ENCODE data around the gene RPS19. TPM values are rescaled to one million over a fixed set of nuclear protein-coding genes. Genes with fewer than 3 reads are reported as not detected.
"Not testable (repeated sequence)": the region's sequence is repeated elsewhere in the genome, so short reads cannot be mapped to it uniquely, and the experiment has no call there.

RPS19 gene
- polyA plus RNA-seq, 6 donors from 2014 or later: 4,276 to 8,441 (median 6,198) TPM

DNA sequence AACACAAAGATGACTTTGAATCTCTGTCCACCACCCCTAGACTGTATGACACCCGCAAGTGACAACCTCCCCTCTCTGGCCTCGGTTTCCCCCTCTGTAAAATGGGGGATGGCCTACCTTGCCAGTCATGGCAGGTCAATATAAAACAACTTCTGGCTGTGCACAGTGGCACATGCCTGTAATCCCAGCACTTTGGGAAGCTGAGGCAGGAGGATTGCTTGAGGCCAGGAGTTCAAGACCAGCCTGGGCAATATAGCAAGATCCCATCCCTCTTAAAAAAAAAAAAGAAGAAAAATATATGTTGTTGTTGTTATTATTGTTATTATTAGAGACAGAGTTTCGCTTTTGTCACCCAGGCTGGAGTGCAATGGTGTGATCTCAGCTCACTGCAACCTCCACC, 15.9 kb downstream of the RPS19 start:
- not testable (repeated sequence) for DNase-seq; ATAC-seq (ENCODE audit: low read depth in 2 of 2)

DNA sequence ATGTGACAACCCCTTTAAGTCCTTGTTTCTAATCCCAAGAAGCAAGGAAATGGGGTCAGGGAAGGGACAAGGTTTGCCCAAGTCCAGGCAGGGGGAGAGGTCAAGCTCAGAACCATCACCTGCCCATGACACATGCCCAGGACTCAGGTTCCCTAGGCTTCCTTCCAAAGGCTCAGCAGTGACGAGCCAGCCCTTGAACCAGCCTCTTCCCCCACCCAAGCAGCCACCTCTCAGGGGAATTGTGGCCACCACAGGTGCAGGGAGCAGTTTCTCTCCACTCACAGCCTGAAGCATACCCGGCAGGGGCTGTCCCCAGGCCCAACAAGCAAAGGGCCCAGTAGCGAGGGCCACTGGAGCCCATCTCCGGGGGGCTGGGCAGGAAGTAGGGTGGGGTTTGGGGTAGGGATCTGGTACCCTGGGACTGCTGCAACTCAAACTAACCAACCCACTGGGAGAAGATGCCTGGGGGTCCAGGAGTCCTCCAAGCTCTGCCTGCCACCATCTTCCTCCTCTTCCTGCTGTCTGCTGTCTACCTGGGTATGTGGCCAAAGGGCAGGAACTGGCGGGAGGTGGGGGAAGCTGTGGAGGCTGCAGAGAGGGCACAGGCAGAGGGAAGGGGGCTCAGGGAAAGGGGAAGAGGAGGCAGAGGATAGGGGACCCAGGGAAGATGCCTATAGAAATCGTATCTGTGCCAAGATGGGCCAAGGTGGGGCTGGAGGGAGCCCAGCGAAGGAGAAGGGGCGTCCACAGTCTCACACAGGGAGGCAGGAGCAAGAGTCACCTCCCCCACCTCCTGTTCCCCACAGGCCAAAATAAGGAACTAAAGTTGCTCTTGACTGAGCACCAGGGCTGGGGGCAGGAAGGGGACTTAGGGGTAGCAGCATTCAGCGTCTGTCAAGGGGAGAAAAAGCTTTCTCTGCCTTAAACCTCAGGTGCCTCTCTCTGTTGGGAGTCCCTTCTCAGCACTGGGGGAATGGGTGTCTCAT, 17.1 kb downstream of the RPS19 start, which contains the start of gene CD79A:
TSS of gene CD79A (plus strand) at position 433 of the 986 bp plus-strand sequence. CDS start at position 459, 26 bp downstream.
- H3K27me3 Mint-ChIP-seq: no peaks in the 10 kb centered on the region
- peak; percentile 74 to 76 for ATAC-seq (ENCODE audit: low read depth in 2 of 2)
- H3K4me1 Mint-ChIP-seq: peaks cover 40 to 81% (median 55%) of the 10 kb centered on the region in 3 donors
- peak within 1 kb of the TSS; percentile 97 to 100 (median 98) for H3K27ac Mint-ChIP-seq
- DNase-seq: peak; percentile 99
- peaks cover 0 to 18% of the 10 kb centered on the region in 2 donors for H3K36me3 Mint-ChIP-seq
- peak within 1 kb of the TSS; percentile 92 to 100 (median 99) for H3K4me3 Mint-ChIP-seq
- H3K9me3 Mint-ChIP-seq: no peaks in the 10 kb centered on the region

More for the DNA sequence above, 15.9 kb downstream of the RPS19 start:
- H3K4me1 Mint-ChIP-seq: peaks cover 44 to 83% (median 56%) of the 10 kb centered on the region in 3 donors
- H3K9me3 Mint-ChIP-seq, H3K27me3 Mint-ChIP-seq: not testable (repeated sequence)
- H3K27ac Mint-ChIP-seq: peak overlapping the region; percentile 97 to 100 (median 98)
- peaks cover 6 to 15% of the 10 kb centered on the region in 2 donors for H3K36me3 Mint-ChIP-seq
- peak overlapping the region; percentile 87 to 100 (median 99) for H3K4me3 Mint-ChIP-seq

DNA sequence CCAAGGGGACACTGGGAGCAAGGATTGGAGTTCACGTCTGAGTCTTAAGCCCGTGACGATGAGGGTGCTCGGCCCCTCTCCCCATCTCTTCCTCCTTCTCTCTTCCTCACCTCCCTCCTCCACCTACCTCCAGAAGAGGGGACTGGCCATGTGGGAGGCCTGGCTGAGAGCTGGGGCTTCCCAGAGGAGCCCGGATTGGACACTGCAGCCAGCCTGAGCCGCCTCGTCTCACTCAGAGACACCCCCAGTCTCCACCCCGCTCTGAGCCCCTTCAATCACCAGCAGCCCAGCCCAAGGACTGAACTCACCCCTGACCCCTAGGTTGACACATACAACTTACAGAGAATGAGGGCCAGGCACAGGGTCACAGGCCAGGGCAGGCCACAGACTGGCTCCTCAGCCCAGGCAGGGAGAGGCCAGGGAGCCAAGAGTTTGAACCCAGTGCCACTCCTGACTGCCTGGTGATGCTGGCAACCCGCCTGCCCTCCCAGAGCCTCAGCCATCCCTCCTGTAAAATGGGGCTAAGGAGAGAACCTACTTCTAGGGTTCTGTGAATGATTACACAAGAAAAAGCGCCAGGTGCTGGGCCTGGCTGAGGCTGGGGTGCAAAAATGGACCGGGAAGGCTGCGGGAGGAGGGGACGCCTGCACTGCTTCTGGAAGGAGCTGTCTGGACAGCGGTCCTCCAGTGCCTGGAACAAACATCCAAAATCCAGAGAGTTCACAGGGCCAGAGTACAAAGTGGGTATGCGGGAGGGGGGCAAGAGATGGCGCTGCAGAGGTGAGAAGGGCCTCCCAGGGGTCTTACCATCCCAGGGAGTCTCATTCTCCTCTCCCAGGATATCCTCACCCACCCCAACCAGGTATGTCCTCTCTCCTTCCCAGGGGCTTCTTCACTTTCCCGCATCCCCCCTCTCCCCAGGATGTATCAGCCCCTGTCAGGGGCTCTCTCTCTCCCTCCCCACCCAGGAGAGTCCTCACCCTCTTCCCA, 18.2 kb downstream of the RPS19 start:
- H3K4me1 Mint-ChIP-seq: peaks cover 37 to 76% (median 52%) of the 10 kb centered on the region in 3 donors
- no peak for DNase-seq
- H3K27ac Mint-ChIP-seq: peak overlapping the region; percentile 97 to 100 (median 98)
- H3K36me3 Mint-ChIP-seq: peaks cover 0 to 26% of the 10 kb centered on the region in 2 donors
- H3K9me3 Mint-ChIP-seq: no peaks in the 10 kb centered on the region
- H3K27me3 Mint-ChIP-seq: no peaks in the 10 kb centered on the region
- no peak for ATAC-seq (ENCODE audit: low read depth in 2 of 2)
- H3K4me3 Mint-ChIP-seq: peak overlapping the region; percentile 92 to 100 (median 99)

DNA sequence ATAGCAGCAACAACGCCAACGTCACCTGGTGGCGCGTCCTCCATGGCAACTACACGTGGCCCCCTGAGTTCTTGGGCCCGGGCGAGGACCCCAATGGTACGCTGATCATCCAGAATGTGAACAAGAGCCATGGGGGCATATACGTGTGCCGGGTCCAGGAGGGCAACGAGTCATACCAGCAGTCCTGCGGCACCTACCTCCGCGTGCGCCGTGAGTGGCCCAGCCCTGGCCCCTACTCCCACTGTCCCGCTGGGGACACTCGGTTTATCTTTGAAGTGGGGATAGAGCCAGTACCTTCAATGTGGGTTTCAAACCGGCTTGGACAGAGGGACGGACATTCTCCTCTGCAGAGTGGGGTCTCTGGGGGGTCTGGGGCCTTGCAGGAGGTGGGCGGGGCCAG, 19.0 kb downstream of the RPS19 start:
- DNase-seq: no peak
- ATAC-seq (ENCODE audit: low read depth in 2 of 2): no peak
- H3K9me3 Mint-ChIP-seq: no peaks in the 10 kb centered on the region
- H3K27ac Mint-ChIP-seq: peak overlapping the region; percentile 18 to 98 (median 86)
- H3K36me3 Mint-ChIP-seq: peaks cover 0 to 26% of the 10 kb centered on the region in 2 donors
- H3K4me3 Mint-ChIP-seq: peak overlapping the region; percentile 92 to 100 (median 99)
- no peaks in the 10 kb centered on the region for H3K27me3 Mint-ChIP-seq
- peaks cover 39 to 70% (median 46%) of the 10 kb centered on the region in 3 donors for H3K4me1 Mint-ChIP-seq

DNA sequence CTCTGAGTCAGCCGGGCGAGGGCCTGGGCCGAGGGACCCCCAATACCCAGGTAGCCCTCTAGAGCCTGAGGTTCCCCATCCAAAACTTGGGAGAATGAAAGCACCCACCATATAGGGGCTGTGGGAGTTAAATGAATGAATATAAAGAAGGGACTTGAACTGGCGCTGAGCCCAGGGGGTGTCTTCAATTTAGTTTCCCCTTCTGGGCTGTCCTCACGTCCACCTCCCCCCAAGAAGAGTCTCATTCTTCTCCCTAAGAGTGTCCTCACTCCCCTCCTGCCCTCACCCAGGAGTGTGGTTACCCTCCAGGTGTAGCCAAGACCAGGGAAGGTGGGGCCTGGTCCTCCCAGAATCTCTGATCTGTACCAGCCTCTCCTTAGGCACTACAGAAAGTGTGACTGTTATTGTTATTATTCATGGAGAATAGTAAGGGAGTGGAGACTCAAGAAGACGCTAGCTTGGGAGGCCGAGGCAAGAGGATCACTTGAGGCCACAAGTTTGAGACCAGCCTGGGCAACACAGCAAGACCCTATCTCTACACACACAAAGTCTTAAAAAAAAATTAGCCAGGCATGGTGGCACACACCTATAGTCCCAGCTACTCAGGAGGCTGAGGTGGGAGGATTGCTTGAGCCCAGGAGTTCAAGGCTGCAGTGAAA, 19.7 kb downstream of the RPS19 start:
- peak overlapping the region; percentile 92 to 100 (median 99) for H3K4me3 Mint-ChIP-seq
- H3K9me3 Mint-ChIP-seq: no peaks in the 10 kb centered on the region
- no peaks in the 10 kb centered on the region for H3K27me3 Mint-ChIP-seq
- ATAC-seq (ENCODE audit: low read depth in 2 of 2): no peak
- H3K27ac Mint-ChIP-seq: peak overlapping the region; percentile 66 to 98 (median 82)
- peaks cover 0 to 26% of the 10 kb centered on the region in 2 donors for H3K36me3 Mint-ChIP-seq
- H3K4me1 Mint-ChIP-seq: peaks cover 42 to 67% (median 49%) of the 10 kb centered on the region in 3 donors
- no peak for DNase-seq

DNA sequence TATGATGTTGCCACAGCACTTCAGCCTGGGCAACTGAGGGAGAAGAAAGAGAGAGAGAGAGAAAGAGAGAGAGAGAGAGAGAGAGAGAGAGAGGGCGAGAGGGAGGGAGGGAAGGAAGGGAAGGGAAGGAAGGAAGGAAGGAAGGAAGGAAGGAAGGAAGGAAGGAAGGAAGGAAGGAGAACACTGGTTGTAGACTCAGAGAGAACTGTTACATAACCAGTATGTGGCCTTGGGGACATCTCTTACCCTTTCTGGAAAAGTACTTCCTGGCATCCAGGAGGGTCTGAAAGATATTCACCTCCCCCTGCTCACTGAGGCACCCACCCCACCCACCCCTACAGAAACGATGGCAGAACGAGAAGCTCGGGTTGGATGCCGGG, 20.3 kb downstream of the RPS19 start:
- Mint-ChIP-seq H3K27me3 (no peaks in the 10 kb centered on the region), H3K9me3 (no peaks in the 10 kb centered on the region), H3K4me3 (peak overlapping the region; percentile 92 to 100 (median 99)), H3K4me1 (peaks cover 46 to 67% (median 50%) of the 10 kb centered on the region in 3 donors), H3K36me3 (peaks cover 0 to 26% of the 10 kb centered on the region in 2 donors), H3K27ac (peak overlapping the region in 2 of 6 donors; percentile 97 to 98)
- DNase-seq (no peak), ATAC-seq (ENCODE audit: low read depth in 2 of 2) (no peak)

DNA sequence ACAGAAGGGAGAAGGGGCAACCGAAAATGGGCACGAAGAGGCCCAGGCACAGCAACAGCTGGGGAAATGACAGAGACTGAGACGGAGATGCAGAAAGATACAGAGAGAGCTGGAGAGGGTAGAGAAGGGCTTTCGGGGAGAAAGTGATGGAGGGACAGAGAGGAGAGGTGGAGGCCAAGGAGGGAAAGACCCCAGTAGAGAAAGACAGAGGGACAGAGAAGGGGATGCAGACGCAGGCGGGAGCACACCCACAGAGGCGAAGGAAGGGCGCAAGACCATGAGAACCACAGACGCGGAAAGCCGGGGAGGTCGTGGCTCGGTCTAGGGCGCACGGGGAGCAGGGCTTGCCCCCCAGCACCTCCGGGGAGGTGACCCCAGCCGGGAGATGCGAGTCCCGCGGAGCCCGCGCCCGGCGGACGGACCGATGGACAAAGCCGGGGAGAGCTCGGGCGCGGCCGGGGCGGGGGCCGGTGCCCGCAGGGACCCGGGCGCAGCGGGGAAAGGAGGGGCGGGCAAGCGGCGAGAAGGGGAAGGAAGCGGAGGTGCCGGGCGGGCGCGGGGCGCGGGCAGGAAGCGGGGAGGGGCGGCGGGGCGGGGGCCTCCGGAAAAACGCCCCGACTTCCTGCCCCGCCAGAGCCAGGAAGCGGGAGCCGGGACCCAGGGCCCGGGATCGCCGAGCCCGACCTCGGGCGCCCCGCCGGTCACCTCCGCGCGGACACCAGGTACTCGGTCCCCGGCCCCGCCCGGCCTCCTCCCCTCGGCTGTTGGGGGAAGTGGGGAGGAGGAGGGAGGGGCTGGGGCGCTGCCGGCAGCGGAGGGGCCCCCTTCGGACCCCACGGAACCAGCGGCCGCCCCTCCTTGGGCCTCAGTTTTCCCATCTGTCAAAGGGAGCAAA, 22.8 kb downstream of the RPS19 start, which contains the start of gene ARHGEF1:
TSS of gene ARHGEF1 (plus strand) at position 617 of the 895 bp plus-strand sequence. CDS start 4,899 bp downstream, outside the sequence.
- H3K4me1 Mint-ChIP-seq: peaks cover 58 to 72% (median 68%) of the 10 kb centered on the region in 3 donors

DNA sequence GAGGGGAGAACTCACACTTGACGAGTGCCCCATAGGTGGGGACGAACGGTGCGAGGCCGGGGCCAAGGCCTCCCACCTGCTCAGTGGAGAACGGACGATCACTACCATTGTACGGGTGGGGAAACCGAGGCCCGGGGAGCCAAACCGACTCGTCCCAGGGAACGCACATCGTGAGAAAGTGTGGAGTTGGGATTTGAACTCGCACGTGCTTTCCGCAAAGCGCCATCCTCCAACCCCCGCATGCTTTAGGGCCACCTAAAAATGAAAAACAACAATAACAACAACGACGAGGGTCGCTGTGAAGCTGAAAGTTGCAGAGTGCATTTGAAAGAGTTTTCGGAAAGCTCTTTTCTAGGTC, 23.4 kb downstream of the RPS19 start:
- H3K4me3 Mint-ChIP-seq: peak overlapping the region; percentile 92 to 100 (median 98)
- no peak for DNase-seq
- H3K4me1 Mint-ChIP-seq: peaks cover 64 to 78% (median 74%) of the 10 kb centered on the region in 3 donors
- peaks cover 4 to 19% of the 10 kb centered on the region in 2 donors for H3K36me3 Mint-ChIP-seq
- H3K27me3 Mint-ChIP-seq: no peaks in the 10 kb centered on the region
- ATAC-seq (ENCODE audit: low read depth in 2 of 2): peak in 1 of 2 donors; percentile 0
- no peaks in the 10 kb centered on the region for H3K9me3 Mint-ChIP-seq
- peak overlapping the region; percentile 83 to 100 (median 98) for H3K27ac Mint-ChIP-seq

More for the DNA sequence above, 22.8 kb downstream of the RPS19 start, which contains the start of gene ARHGEF1:
- DNase-seq: peak; percentile 80
- peak within 1 kb of the TSS; percentile 92 to 100 (median 100) for H3K4me3 Mint-ChIP-seq
- peaks cover 0 to 19% of the 10 kb centered on the region in 2 donors for H3K36me3 Mint-ChIP-seq
- peak; percentile 21 to 25 for ATAC-seq (ENCODE audit: low read depth in 2 of 2)
- no peaks in the 10 kb centered on the region for H3K9me3 Mint-ChIP-seq
- H3K27me3 Mint-ChIP-seq: no peaks in the 10 kb centered on the region
- H3K27ac Mint-ChIP-seq: peak within 1 kb of the TSS; percentile 83 to 100 (median 100)

DNA sequence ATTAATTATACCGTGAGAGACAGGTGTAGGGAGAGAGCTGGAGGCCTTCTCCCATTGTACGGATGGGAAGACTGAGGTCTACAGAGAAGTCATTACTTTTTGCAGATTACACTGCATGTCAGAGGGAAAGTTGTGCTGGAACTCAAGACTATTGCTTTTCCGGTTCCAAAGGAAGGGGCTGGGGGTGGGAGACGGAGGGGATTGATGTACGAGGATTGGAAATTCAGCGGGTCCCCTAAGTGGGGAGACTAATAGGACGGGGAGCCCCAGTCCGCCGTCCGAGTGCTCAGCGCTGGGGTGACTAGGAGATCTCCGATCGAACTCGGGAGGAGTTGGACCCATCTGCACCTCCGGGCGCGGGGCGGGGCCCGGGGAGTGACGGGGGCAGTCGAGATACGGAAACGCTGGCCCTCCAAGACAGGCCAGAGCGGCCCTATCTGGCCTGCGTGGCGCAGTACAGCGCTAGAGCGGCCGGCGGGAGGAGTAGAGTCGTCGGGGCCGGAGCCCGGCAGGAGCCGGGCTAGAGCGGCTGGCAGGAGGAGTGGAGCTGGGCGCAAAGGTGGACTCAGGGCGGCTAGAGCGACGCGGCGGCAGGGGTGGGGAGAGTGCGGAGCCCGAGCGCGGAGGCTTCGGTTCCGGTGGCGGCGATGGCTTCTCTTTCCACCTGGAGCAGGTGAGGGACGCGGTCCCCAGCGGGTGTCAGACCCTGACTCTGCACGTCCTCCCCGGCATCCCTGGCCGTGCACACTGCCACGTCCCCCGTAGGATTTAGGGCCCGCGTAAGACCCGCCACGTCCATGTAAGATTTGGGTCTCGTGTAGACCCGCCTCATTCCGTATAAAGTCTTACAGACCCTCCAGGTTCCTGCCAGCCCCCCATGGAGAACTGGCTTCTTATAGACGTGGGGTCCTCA, 24.0 kb downstream of the RPS19 start:
- Mint-ChIP-seq H3K9me3 (no peaks in the 10 kb centered on the region), H3K27ac (peak overlapping the region; percentile 83 to 100 (median 98)), H3K27me3 (no peaks in the 10 kb centered on the region), H3K4me1 (peaks cover 66 to 77% (median 76%) of the 10 kb centered on the region in 3 donors), H3K36me3 (peaks cover 5 to 19% of the 10 kb centered on the region in 2 donors), H3K4me3 (peak overlapping the region; percentile 92 to 100 (median 98))
- ATAC-seq (ENCODE audit: low read depth in 2 of 2): peak; percentile 77
- DNase-seq: peak; percentile 93

DNA sequence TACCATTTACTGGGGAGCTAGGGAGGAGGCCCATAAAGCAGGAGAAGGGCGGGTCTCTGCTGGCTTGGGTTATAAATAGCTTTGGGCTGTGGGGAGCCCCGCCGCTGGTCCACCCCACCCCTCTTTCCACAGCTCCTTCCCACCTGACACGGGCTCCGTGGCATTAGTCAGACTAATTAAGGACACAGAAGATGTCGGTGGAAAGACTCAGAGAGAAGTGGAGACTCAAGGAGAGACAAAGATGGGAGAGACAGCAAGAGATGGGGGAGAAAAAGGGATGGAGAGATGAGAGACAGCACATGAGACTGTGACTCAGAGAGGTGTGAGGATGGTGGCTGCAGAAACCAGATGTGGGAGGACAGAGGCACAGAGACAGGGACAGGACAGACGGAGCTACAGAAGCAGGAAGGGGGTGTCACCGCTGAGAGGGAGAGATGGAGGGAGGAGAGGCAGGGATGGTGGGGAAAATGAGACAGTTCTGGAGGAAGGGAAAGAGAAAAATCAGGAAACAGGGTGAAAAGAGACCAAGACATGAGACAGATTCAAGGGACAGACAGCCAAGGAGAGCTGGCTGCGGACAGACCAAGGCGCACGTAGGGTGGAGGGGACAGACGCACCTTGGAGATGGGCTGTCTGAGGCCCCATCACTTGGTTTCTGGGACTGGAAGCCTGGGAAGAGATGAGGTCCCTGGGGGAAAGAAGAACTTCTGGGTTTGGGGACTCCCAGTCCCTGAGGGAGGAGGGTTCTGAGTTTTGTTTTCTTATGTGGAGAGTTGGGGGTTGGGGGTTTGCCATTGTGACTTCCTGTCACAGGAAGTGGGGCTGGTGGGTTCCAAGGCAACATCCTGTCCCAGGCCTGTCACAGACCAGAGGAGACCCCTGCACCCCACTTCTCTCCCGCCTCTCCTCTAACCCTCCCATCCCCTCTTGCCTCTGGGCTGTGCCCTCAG, 27.0 kb downstream of the RPS19 start:
- peak; percentile 81 for DNase-seq

More for the DNA sequence above, 27.0 kb downstream of the RPS19 start:
- peak; percentile 34 to 38 for ATAC-seq (ENCODE audit: low read depth in 2 of 2)
- H3K27me3 Mint-ChIP-seq: no peaks in the 10 kb centered on the region
- no peaks in the 10 kb centered on the region for H3K9me3 Mint-ChIP-seq
- H3K4me1 Mint-ChIP-seq: peaks cover 55 to 63% (median 62%) of the 10 kb centered on the region in 3 donors
- H3K4me3 Mint-ChIP-seq: peak overlapping the region; percentile 85 to 100 (median 97)
- H3K36me3 Mint-ChIP-seq: peaks cover 5 to 9% of the 10 kb centered on the region in 2 donors
- H3K27ac Mint-ChIP-seq: peak overlapping the region; percentile 95 to 99 (median 98)

Measured in naive B cell (primary cell).